ENCODE measurements around the gene TSPAN18.

DNA sequence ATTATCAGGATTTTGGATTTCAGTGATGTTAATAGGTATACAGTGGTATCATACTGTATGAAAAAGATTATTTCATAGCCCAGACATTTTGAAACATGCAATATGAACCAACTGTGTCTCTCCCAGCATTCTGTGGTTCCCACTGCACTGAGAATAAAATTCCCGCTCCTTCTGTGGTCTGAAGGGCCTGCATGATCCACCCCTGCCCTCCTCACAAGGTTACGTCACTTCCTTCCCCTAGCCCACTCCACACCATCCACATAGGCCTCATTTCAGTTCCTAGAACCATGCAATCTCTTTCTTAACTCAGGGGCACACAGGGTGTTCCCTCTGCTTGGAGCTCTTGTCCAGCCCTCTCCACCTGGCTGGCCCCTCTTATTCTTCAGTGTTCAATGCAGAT is 103.1 kb downstream of the TSPAN18 start:
- TF ChIP-seq, protein P1, sequence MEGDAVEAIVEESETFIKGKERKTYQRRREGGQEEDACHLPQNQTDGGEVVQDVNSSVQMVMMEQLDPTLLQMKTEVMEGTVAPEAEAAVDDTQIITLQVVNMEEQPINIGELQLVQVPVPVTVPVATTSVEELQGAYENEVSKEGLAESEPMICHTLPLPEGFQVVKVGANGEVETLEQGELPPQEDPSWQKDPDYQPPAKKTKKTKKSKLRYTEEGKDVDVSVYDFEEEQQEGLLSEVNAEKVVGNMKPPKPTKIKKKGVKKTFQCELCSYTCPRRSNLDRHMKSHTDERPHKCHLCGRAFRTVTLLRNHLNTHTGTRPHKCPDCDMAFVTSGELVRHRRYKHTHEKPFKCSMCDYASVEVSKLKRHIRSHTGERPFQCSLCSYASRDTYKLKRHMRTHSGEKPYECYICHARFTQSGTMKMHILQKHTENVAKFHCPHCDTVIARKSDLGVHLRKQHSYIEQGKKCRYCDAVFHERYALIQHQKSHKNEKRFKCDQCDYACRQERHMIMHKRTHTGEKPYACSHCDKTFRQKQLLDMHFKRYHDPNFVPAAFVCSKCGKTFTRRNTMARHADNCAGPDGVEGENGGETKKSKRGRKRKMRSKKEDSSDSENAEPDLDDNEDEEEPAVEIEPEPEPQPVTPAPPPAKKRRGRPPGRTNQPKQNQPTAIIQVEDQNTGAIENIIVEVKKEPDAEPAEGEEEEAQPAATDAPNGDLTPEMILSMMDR (IDR thresholded peaks at IDR 0.05; ENCODE audit: insufficient read depth, low read depth, low read length) = no peak
- TF ChIP-seq EZH2 (IDR thresholded peaks at IDR 0.05; ENCODE audit: insufficient read depth, low read length) = no peak
